Measurements from ENCODE around the gene PTPRG. TPM values are rescaled to one million over a fixed set of nuclear protein-coding genes. Genes with fewer than 3 reads are reported as not detected.

PTPRG gene
- total RNA-seq, 2 donors from 2014 or later: 0.31 to 1.3 TPM

- Mint-ChIP-seq H3K4me1 (ENCODE audit: low read depth) (no peaks in the 10 kb centered on the region), H3K36me3 (ENCODE audit: insufficient read depth in 2 of 2) (no peaks in the 10 kb centered on the region), H3K27me3 (ENCODE audit: low read depth) (no peaks in the 10 kb centered on the region), H3K27ac (no peak overlapping the region), H3K4me3 (no peak overlapping the region), H3K9me3 (no peaks in the 10 kb centered on the region)
- no peak for DNase-seq
- ATAC-seq (replicated peaks in 1 of 2): no peak
Measured at GRCh38 chr3:62003835-62004234, 442.5 kb downstream of the PTPRG start.

GRCh38 chr3:62007036-62007435 is 445.7 kb downstream of the PTPRG start:
- Mint-ChIP-seq H3K27me3 (ENCODE audit: low read depth) (no peaks in the 10 kb centered on the region), H3K9me3 (peaks cover 0 to 2% of the 10 kb centered on the region in 2 donors), H3K4me1 (ENCODE audit: low read depth) (no peaks in the 10 kb centered on the region), H3K4me3 (no peak overlapping the region), H3K27ac (no peak overlapping the region), H3K36me3 (ENCODE audit: insufficient read depth in 2 of 2) (no peaks in the 10 kb centered on the region)
- no peak for DNase-seq
- no peak for ATAC-seq (replicated peaks in 1 of 2)

DNA sequence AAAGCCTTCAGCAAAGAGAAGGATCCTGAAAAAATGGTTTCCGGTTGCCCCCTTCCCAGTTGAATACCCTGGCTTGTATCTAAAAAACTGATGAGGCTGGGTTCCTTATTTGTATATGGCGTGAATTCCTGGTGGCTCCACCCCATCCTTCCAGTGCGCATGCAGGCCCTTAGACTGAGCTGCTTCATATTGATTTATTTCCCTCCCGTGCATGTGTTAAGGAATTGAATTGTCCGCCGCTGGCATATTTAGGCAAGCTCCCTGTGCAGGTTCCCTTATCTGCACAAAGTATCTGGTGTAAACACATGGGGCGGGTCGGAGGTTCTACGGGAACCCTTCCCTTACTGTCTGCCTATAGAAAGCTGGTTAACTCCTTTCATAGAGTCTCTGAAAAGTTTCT is 449.6 kb downstream of the PTPRG start:
- Mint-ChIP-seq H3K36me3 (ENCODE audit: insufficient read depth in 2 of 2) (no peaks in the 10 kb centered on the region), H3K27ac (no peak overlapping the region), H3K4me3 (no peak overlapping the region), H3K4me1 (ENCODE audit: low read depth) (no peaks in the 10 kb centered on the region), H3K9me3 (peaks cover 0 to 3% of the 10 kb centered on the region in 2 donors), H3K27me3 (ENCODE audit: low read depth) (no peaks in the 10 kb centered on the region)
- DNase-seq (no peak), ATAC-seq (replicated peaks in 1 of 2) (no peak)

DNA sequence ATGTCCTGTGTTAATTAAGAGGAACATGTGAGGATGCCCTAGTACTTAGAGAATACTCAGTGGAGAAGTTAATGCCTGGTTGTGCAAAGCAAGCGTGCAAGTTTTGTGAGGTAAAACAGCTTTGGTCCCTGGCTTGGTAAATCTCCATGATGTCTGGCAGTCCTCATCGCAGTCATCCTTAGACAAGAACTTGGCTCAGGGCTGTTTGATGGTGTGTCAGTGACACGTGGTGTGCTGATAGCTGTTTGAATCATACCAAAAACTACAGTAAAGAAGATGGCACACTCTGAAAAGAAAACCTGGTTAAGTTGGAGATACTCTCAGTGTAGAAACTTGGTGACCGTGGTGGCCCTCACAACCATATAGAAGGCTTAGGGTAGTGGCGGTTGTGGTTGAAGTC is 450.3 kb downstream of the PTPRG start:
- Mint-ChIP-seq H3K27me3 (ENCODE audit: low read depth) (no peaks in the 10 kb centered on the region), H3K9me3 (peaks cover 0 to 3% of the 10 kb centered on the region in 2 donors), H3K4me3 (no peak overlapping the region), H3K4me1 (ENCODE audit: low read depth) (no peaks in the 10 kb centered on the region), H3K36me3 (ENCODE audit: insufficient read depth in 2 of 2) (no peaks in the 10 kb centered on the region), H3K27ac (no peak overlapping the region)
- ATAC-seq (replicated peaks in 1 of 2): no peak
- no peak for DNase-seq

GRCh38 chr3:62013951-62014350 is 452.6 kb downstream of the PTPRG start:
- Mint-ChIP-seq H3K27me3 (ENCODE audit: low read depth) (no peaks in the 10 kb centered on the region), H3K4me1 (ENCODE audit: low read depth) (no peaks in the 10 kb centered on the region), H3K36me3 (ENCODE audit: insufficient read depth in 2 of 2) (no peaks in the 10 kb centered on the region), H3K4me3 (no peak overlapping the region), H3K9me3 (peaks cover 0 to 3% of the 10 kb centered on the region in 2 donors), H3K27ac (no peak overlapping the region)
- no peak for DNase-seq
- no peak for ATAC-seq (replicated peaks in 1 of 2)

DNA sequence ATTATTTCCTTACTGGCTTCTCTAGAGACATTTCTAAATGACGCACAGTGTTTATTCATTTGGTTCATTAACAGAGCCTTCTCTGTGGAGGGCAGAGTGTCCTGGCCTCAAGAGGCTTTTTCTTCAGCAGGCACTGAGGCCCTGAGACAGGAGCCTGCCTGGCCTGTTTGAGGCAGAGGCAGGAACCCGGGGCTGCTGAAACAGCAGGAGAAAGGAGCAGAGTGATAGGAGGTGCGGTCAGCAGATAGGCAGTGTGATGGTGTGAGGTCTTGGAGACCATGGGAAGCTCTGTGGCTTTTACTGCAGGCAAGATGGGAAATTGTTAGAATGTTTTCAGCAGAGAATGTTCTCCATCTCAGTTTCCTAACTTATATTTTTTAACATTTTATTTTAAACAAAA is 453.7 kb downstream of the PTPRG start:
- Mint-ChIP-seq H3K27me3 (ENCODE audit: low read depth) (no peaks in the 10 kb centered on the region), H3K36me3 (ENCODE audit: insufficient read depth in 2 of 2) (no peaks in the 10 kb centered on the region), H3K27ac (no peak overlapping the region), H3K4me1 (ENCODE audit: low read depth) (no peaks in the 10 kb centered on the region), H3K4me3 (no peak overlapping the region), H3K9me3 (peaks cover 0 to 3% of the 10 kb centered on the region in 2 donors)
- DNase-seq: no peak
- no peak for ATAC-seq (replicated peaks in 1 of 2)

DNA sequence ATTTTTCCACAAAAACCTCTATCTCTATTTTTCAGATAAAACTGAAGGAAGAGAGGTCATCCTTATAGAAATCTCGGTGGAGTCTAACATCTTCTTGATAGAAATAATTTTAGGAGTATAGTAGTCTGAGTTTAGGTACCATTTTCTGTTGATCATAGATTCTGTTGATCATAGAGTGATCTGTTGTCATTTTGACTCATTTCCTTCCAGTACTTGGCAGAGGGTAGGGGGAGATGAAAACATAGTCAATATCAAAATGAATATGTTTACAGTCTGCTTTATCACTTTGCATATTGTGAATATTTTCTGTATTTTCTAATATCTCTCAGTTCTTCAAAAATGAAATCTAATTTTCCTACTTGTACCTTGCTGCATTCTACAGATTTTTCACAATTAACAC is 458.5 kb downstream of the PTPRG start:
- Mint-ChIP-seq H3K27ac (no peak overlapping the region), H3K27me3 (ENCODE audit: low read depth) (no peaks in the 10 kb centered on the region), H3K4me3 (no peak overlapping the region), H3K36me3 (ENCODE audit: insufficient read depth in 2 of 2) (no peaks in the 10 kb centered on the region), H3K4me1 (ENCODE audit: low read depth) (no peaks in the 10 kb centered on the region), H3K9me3 (no peaks in the 10 kb centered on the region)
- no peak for DNase-seq
- no peak for ATAC-seq (replicated peaks in 1 of 2)

- Mint-ChIP-seq H3K4me1 (ENCODE audit: low read depth) (no peaks in the 10 kb centered on the region), H3K9me3 (no peaks in the 10 kb centered on the region), H3K27ac (no peak overlapping the region), H3K4me3 (no peak overlapping the region), H3K36me3 (ENCODE audit: insufficient read depth in 2 of 2) (no peaks in the 10 kb centered on the region), H3K27me3 (ENCODE audit: low read depth) (no peaks in the 10 kb centered on the region)
- DNase-seq: no peak
- ATAC-seq (replicated peaks in 1 of 2): no peak
Measured at GRCh38 chr3:62020706-62021105, 459.3 kb downstream of the PTPRG start.

DNA sequence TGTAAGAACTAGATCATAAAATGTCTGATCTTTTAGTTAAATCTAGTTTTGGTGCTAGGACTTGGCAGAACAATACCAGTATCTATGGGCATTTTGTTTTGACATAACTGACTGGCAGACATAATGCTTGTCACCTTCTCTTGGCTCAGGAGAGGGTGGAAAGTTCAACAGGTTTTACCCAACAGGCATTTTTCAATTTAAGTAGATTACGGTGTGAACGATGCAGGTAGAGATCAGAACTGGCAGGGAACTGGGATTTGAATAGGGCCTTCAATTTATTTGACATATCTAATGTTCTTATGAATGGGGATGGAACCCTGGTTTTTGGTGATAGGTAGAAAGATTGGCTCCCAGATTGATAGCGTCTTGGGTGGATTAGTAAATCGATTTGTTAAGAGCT is 460.9 kb downstream of the PTPRG start:
- H3K9me3 Mint-ChIP-seq: no peaks in the 10 kb centered on the region
- ATAC-seq (replicated peaks in 1 of 2) (no peak), DNase-seq (no peak)
- no peaks in the 10 kb centered on the region for H3K27me3 Mint-ChIP-seq (ENCODE audit: low read depth)
- H3K36me3 Mint-ChIP-seq (ENCODE audit: insufficient read depth in 2 of 2): no peaks in the 10 kb centered on the region
- no peaks in the 10 kb centered on the region for H3K4me1 Mint-ChIP-seq (ENCODE audit: low read depth)
- no peak overlapping the region for H3K4me3 Mint-ChIP-seq
- no peak overlapping the region for H3K27ac Mint-ChIP-seq

DNA sequence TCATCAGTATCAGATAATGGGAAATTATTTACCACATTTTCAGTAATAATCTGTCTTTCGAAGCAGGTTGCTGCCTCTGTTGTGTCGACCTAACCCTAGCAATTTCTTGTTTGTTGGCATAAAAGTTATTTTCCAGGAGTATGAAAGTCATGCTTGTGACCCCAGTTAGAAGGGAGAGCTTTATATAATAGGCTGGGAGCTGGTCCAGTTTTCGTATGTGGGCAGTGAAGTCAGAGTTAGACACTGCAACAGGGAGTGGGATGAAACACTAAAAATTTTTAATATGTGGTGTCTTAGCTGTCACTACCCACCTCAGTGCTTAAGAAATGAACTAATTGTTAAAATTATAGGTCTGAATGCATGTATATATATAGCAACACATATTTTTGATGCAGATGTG is 463.5 kb downstream of the PTPRG start:
- Mint-ChIP-seq H3K4me3 (no peak overlapping the region), H3K9me3 (no peaks in the 10 kb centered on the region), H3K36me3 (ENCODE audit: insufficient read depth in 2 of 2) (no peaks in the 10 kb centered on the region), H3K27me3 (ENCODE audit: low read depth) (no peaks in the 10 kb centered on the region), H3K27ac (no peak overlapping the region), H3K4me1 (ENCODE audit: low read depth) (no peaks in the 10 kb centered on the region)
- DNase-seq (no peak), ATAC-seq (replicated peaks in 1 of 2) (no peak)

DNA sequence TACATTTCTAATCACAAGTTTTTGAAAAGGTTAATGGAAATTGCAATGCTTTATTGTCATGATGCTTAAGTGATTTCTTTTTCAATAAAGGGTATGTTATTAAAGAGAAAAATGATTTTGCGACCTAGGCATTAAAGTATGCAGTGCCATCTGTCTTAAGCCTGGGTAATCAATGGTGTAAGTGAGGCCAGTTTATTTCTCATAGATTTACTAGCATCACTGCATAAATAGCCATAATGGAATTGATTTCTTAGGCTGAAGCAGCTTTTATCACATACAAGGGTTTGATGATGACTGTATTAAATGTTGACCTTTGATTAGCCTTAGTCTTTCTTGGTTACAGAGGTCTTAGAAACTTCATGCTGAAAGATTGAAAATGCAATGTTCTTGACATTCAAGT is 464.5 kb downstream of the PTPRG start:
- ATAC-seq (replicated peaks in 1 of 2) (no peak), DNase-seq (no peak)
- no peaks in the 10 kb centered on the region for H3K9me3 Mint-ChIP-seq
- H3K4me3 Mint-ChIP-seq: no peak overlapping the region
- H3K36me3 Mint-ChIP-seq (ENCODE audit: insufficient read depth in 2 of 2): no peaks in the 10 kb centered on the region
- H3K27ac Mint-ChIP-seq: no peak overlapping the region
- H3K4me1 Mint-ChIP-seq (ENCODE audit: low read depth): no peaks in the 10 kb centered on the region
- H3K27me3 Mint-ChIP-seq (ENCODE audit: low read depth): peaks cover under 1% of the 10 kb centered on the region

GRCh38 chr3:62027241-62027640 is 465.9 kb downstream of the PTPRG start:
- no peaks in the 10 kb centered on the region for H3K4me1 Mint-ChIP-seq (ENCODE audit: low read depth)
- peaks cover 0 to 4% of the 10 kb centered on the region in 2 donors for H3K9me3 Mint-ChIP-seq
- no peak overlapping the region for H3K27ac Mint-ChIP-seq
- no peak overlapping the region for H3K4me3 Mint-ChIP-seq
- H3K36me3 Mint-ChIP-seq (ENCODE audit: insufficient read depth in 2 of 2): no peaks in the 10 kb centered on the region
- ATAC-seq (replicated peaks in 1 of 2) (no peak), DNase-seq (no peak)
- H3K27me3 Mint-ChIP-seq (ENCODE audit: low read depth): peaks cover 10% of the 10 kb centered on the region

GRCh38 chr3:62027796-62028195 is 466.4 kb downstream of the PTPRG start:
- DNase-seq (no peak), ATAC-seq (replicated peaks in 1 of 2) (no peak)
- Mint-ChIP-seq H3K27ac (no peak overlapping the region), H3K36me3 (ENCODE audit: insufficient read depth in 2 of 2) (no peaks in the 10 kb centered on the region), H3K4me3 (no peak overlapping the region), H3K27me3 (ENCODE audit: low read depth) (peaks cover 10% of the 10 kb centered on the region), H3K9me3 (peaks cover 0 to 4% of the 10 kb centered on the region in 2 donors), H3K4me1 (ENCODE audit: low read depth) (no peaks in the 10 kb centered on the region)

DNA sequence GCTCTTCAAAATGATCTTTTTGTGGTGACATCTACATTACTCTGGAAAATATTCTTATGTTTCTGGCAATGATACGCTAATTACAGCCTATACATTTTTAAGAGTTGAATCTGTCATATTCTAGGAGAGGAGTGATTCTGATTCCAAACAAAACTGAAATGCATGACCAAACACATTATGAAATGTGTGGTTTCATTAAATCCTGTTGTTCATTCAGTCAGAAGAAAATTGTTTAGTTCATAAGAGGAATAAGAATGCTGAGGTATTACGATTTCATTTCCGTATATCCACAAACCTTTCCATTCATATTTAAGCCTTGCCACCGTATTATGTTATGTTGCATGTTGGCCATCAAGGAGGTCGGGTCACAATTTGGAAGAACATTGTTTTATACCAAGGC is 466.9 kb downstream of the PTPRG start:
- peaks cover 10% of the 10 kb centered on the region for H3K27me3 Mint-ChIP-seq (ENCODE audit: low read depth)
- peaks cover 0 to 4% of the 10 kb centered on the region in 2 donors for H3K9me3 Mint-ChIP-seq
- H3K27ac Mint-ChIP-seq: no peak overlapping the region
- no peak for DNase-seq
- no peak overlapping the region for H3K4me3 Mint-ChIP-seq
- H3K36me3 Mint-ChIP-seq (ENCODE audit: insufficient read depth in 2 of 2): no peaks in the 10 kb centered on the region
- H3K4me1 Mint-ChIP-seq (ENCODE audit: low read depth): no peaks in the 10 kb centered on the region
- no peak for ATAC-seq (replicated peaks in 1 of 2)

Measured in activated T-cell treated with anti-CD3 and anti-CD28 coated beads, Interleukin-2, amount 50 U/mL, for 72 hours (primary cell).